HepG2 (cell line): Measurements from ENCODE around the gene NR2C1. TPM values are rescaled to one million over a fixed set of nuclear protein-coding genes. Genes with fewer than 3 reads are reported as not detected.

Source experiments
- CBX1 ChIP-seq: IDR thresholded peaks from one replicate; pipeline ENCODE4 v1.6.1; 2016; ENCODE audit warnings: antibody characterized with exemption, low read depth
- FOXA3 ChIP-seq: IDR thresholded peaks from 2 replicates; pipeline ENCODE4 v1.6.1; 2016; ENCODE audit warnings: missing genetic modification reagents, missing compliant biosample characterization
- SAP130 ChIP-seq: IDR thresholded peaks from 2 replicates; pipeline ENCODE4 v1.6.1; 2016; ENCODE audit warnings: low read depth
- TGIF2 ChIP-seq: IDR thresholded peaks from 2 replicates; pipeline ENCODE4 v1.6.1; 2016; ENCODE audit warnings: control low read depth, missing compliant biosample characterization
- ZNF501 ChIP-seq: sonication (generic); formaldehyde crosslinking; IDR thresholded peaks from 2 replicates; pipeline ENCODE4 v1.5.1; 2020; ENCODE audit warnings: mild to moderate bottlenecking, moderate library complexity, missing genetic modification reagents
- polyA plus RNA-seq, 8 experiments: library from polyadenylated mRNA; depleted of rRNA in 3 of 8; stranded (reverse) in 7 of 8; unstranded in 1 of 8; fragments of >200 nt; fragmentation: Illumina TruSeq in 4 of 8; extraction: Trizol in 4 of 8; gene quantifications; 2 replicates each; pipeline versions ENCODE4 v1.2.1 to v1.2.3, GENCODE V29; 2011 to 2016; ENCODE audit warnings: low read depth in 4 of 8, missing spikeins in 1 of 8, mixed read lengths in 1 of 8; ENCODE audit not compliant: insufficient read depth in 1 of 8
- total RNA-seq, 5 experiments: library from RNA; depleted of rRNA; stranded (reverse); fragments of >200 nt; fragmentation: Illumina TruSeq; extraction: Trizol; gene quantifications; 2 replicates each; pipeline ENCODE4 v1.2.3, GENCODE V29; 2016; ENCODE audit warnings: low read depth in 1 of 5
- TF ChIP-seq, protein P1 (sequence below): sonication (generic); formaldehyde crosslinking; IDR thresholded peaks from 2 replicates; pipeline ENCODE4 v1.4.0; 2020; ENCODE audit warnings: missing genetic modification reagents
- TF ChIP-seq, protein P2 (sequence below): IDR thresholded peaks from 2 replicates; pipeline ENCODE4 v1.6.1; 2016; ENCODE audit warnings: missing genetic modification reagents, missing compliant biosample characterization
- TF ChIP-seq, protein P3 (sequence below): sonication (generic); formaldehyde crosslinking; IDR thresholded peaks from 2 replicates; pipeline ENCODE4 v1.4.0; 2020; ENCODE audit warnings: missing genetic modification reagents

The NR2C1 gene
- total and polyA plus RNA-seq, 2 of the 13 experiments (the other 11 are each of a cell fraction or from before 2014, with no cell fraction given), result 38.0 to 70.8 TPM

DNA sequence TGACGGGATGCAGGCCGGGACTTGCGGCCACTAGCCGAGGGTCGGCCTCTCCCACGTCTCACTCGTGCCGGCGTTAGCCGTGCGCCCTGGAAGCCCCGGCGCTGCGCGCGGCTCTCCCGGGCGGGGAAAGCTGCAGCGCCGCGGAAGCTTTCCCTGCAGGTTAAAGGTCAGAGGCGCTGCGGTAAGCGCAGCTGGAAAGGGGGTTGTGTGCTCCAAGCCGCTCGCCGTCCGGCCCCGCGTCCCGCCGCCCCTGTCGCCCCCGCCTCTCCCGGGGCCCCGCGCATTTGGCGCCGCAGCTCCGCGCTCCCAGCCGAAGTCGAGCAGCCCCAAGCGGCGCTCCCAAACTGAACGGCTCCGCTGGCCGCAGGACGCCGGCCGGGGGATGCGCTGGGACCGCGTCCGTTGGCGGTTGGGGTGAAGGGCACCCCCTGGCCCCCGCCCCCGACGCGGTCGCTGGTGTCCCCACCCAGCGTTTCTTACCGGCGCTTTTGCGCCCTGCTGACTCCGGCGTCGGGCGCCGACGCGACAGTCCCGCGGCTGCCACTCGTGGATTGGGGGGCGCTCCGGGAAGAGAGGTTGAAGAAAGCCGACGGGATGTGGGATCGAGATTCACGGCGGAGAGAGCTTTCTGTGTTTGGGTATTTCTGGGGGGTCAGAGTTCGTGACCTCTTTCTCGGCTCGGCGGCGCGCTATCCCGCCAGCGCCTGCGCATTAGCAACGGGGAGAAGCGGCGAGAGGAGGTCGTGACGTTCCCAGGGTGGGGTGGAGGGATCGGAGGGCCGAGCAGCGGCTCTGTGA, at the start of gene NR2C1 (continued):
- TF ChIP-seq ZNF501, result peak; percentile 92
- TF ChIP-seq FOXA3, result peak; percentile 24
- TF ChIP-seq, protein P1, sequence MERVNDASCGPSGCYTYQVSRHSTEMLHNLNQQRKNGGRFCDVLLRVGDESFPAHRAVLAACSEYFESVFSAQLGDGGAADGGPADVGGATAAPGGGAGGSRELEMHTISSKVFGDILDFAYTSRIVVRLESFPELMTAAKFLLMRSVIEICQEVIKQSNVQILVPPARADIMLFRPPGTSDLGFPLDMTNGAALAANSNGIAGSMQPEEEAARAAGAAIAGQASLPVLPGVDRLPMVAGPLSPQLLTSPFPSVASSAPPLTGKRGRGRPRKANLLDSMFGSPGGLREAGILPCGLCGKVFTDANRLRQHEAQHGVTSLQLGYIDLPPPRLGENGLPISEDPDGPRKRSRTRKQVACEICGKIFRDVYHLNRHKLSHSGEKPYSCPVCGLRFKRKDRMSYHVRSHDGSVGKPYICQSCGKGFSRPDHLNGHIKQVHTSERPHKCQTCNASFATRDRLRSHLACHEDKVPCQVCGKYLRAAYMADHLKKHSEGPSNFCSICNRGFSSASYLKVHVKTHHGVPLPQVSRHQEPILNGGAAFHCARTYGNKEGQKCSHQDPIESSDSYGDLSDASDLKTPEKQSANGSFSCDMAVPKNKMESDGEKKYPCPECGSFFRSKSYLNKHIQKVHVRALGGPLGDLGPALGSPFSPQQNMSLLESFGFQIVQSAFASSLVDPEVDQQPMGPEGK (CRISPR knock-in tag), result peak; percentile 84
- TF ChIP-seq, protein P2, sequence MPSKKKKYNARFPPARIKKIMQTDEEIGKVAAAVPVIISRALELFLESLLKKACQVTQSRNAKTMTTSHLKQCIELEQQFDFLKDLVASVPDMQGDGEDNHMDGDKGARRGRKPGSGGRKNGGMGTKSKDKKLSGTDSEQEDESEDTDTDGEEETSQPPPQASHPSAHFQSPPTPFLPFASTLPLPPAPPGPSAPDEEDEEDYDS (CRISPR knock-in tag), result peak; percentile 46; the same call in 1 of the 2 replicates
- TF ChIP-seq CBX1, result peak; percentile 36
- TF ChIP-seq TGIF2 (CRISPR knock-in tag), result no peak
- peak; percentile 69 for TF ChIP-seq SAP130
- TF ChIP-seq, protein P3, sequence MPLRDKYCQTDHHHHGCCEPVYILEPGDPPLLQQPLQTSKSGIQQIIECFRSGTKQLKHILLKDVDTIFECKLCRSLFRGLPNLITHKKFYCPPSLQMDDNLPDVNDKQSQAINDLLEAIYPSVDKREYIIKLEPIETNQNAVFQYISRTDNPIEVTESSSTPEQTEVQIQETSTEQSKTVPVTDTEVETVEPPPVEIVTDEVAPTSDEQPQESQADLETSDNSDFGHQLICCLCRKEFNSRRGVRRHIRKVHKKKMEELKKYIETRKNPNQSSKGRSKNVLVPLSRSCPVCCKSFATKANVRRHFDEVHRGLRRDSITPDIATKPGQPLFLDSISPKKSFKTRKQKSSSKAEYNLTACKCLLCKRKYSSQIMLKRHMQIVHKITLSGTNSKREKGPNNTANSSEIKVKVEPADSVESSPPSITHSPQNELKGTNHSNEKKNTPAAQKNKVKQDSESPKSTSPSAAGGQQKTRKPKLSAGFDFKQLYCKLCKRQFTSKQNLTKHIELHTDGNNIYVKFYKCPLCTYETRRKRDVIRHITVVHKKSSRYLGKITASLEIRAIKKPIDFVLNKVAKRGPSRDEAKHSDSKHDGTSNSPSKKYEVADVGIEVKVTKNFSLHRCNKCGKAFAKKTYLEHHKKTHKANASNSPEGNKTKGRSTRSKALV (CRISPR knock-in tag), result peak; percentile 91
